CD14-positive monocyte (primary cell): ENCODE results near the gene NRROS. TPM values are rescaled to one million over a fixed set of nuclear protein-coding genes. Genes with fewer than 3 reads are reported as not detected.
A peak's percentile ranks its signal among the peaks of the same experiment; 100 is the strongest.

Experiments used
- DNase-seq, 3 donors: peaks; one replicate each; pipeline ENCODE4 v3.0.0-alpha.2; 2011 to 2022
- H2AFZ ChIP-seq: 2 replicates; pipeline ENCODE4 v1.6.0; 2012; ENCODE audit warnings: mild to moderate bottlenecking, low read depth, low read length, inconsistent platforms; ENCODE audit not compliant: insufficient read depth, poor library complexity, severe bottlenecking
- H3K27ac ChIP-seq, 2 donors: 1 replicate in 1 of 2; 2 replicates in 1 of 2; pipeline ENCODE4 v1.5.1; 2012 to 2013; ENCODE audit warnings: low read length in 2 of 2, control low read depth in 1 of 2, inconsistent platforms in 1 of 2, low read depth in 1 of 2, mild to moderate bottlenecking in 1 of 2
- H3K27me3 ChIP-seq, 2 donors: one replicate each; pipeline versions ENCODE4 v1.6.0 to v1.6.1; 2011 to 2013; ENCODE audit warnings: low read length in 2 of 2; ENCODE audit not compliant: control insufficient read depth in 2 of 2, insufficient read depth in 2 of 2
- H3K36me3 ChIP-seq, 2 donors: replicated peaks in 1 of 2; 1 replicate in 1 of 2; 2 replicates in 1 of 2; pipeline versions ENCODE4 v1.5.1 to v1.6.1; 2012 to 2013; ENCODE audit warnings: low read length in 2 of 2, control low read depth in 1 of 2, inconsistent platforms in 1 of 2, mild to moderate bottlenecking in 1 of 2; ENCODE audit not compliant: insufficient read depth in 2 of 2, control insufficient read depth in 1 of 2
- H3K4me1 ChIP-seq, 2 donors: 1 replicate in 1 of 2; 2 replicates in 1 of 2; pipeline versions ENCODE4 v1.5.1 to v1.6.1; 2012 to 2013; ENCODE audit warnings: low read length in 2 of 2, control low read depth in 1 of 2, inconsistent platforms in 1 of 2, mild to moderate bottlenecking in 1 of 2, moderate library complexity in 1 of 2; ENCODE audit not compliant: insufficient read depth in 2 of 2, control insufficient read depth in 1 of 2
- H3K4me2 ChIP-seq: replicated peaks from 2 replicates; pipeline ENCODE3; 2012; ENCODE audit warnings: low read length, moderate library complexity, mild to moderate bottlenecking; ENCODE audit not compliant: poor library complexity, severe bottlenecking; ENCODE audit errors: extremely low read depth
- H3K4me3 ChIP-seq, 3 experiments: fragments of 200-600 bp in 1 of 3; sonication (generic) in 1 of 3; replicated peaks in 1 of 3; 1 replicate in 2 of 3; 2 replicates in 1 of 3; pipeline ENCODE4 v1.5.1; 2011 to 2013; ENCODE audit warnings: low read length in 3 of 3, mild to moderate bottlenecking in 3 of 3, control low read depth in 2 of 3, low read depth in 2 of 3, inconsistent platforms in 1 of 3, moderate library complexity in 1 of 3
- H3K79me2 ChIP-seq: 2 replicates; pipeline ENCODE4 v1.6.0; 2012; ENCODE audit warnings: mild to moderate bottlenecking, control low read depth, inconsistent platforms, low read length, moderate library complexity; ENCODE audit not compliant: insufficient read depth
- H3K9ac ChIP-seq: 2 replicates; pipeline ENCODE4 v1.6.0; 2017; ENCODE audit warnings: low read length, mild to moderate bottlenecking; ENCODE audit not compliant: insufficient read depth, poor library complexity, severe bottlenecking
- H3K9me3 ChIP-seq, 2 donors: replicated peaks in 1 of 2; 1 replicate in 1 of 2; 2 replicates in 1 of 2; pipeline versions ENCODE4 v1.5.1 to v1.6.1; 2012 to 2013; ENCODE audit warnings: low read length in 2 of 2, control low read depth in 1 of 2; ENCODE audit not compliant: control insufficient read depth in 1 of 2, insufficient read depth in 1 of 2
- H4K20me1 ChIP-seq: 2 replicates; pipeline ENCODE4 v1.6.0; 2012; ENCODE audit warnings: mild to moderate bottlenecking, low read length, control low read depth, moderate library complexity; ENCODE audit not compliant: insufficient read depth
- H3K27ac Mint-ChIP-seq, 7 donors: one replicate each; pipeline ENCODE4 v1.8.0; 2020; ENCODE audit warnings: mild to moderate bottlenecking in 7 of 7, mixed read lengths in 7 of 7, moderate library complexity in 6 of 7, inconsistent platforms in 2 of 7
- H3K27me3 Mint-ChIP-seq, 3 donors: one replicate each; pipeline ENCODE4 v1.8.0; 2021 to 2022; ENCODE audit warnings: low read depth in 3 of 3, mild to moderate bottlenecking in 3 of 3, mixed read lengths in 3 of 3, moderate library complexity in 3 of 3, inconsistent platforms in 1 of 3
- H3K36me3 Mint-ChIP-seq, 2 donors: one replicate each; pipeline ENCODE4 v1.8.0; 2020; ENCODE audit warnings: mixed read lengths in 2 of 2, inconsistent platforms in 1 of 2, mild to moderate bottlenecking in 1 of 2
- H3K4me1 Mint-ChIP-seq: one replicate; pipeline ENCODE4 v1.8.0; 2020; ENCODE audit warnings: mild to moderate bottlenecking, mixed read lengths
- H3K4me3 Mint-ChIP-seq, 2 donors: one replicate each; pipeline ENCODE4 v1.8.0; 2020; ENCODE audit warnings: mild to moderate bottlenecking in 2 of 2, mixed read lengths in 2 of 2, moderate library complexity in 1 of 2
- H3K9me3 Mint-ChIP-seq, 7 donors: one replicate each; pipeline ENCODE4 v1.8.0; 2020 to 2022; ENCODE audit warnings: mixed read lengths in 7 of 7, mild to moderate bottlenecking in 6 of 7, moderate library complexity in 6 of 7, inconsistent platforms in 2 of 7
- WGBS: methylation state at CpG from one replicate; pipeline ENCODE4 v1.1.5; 2013; ENCODE audit warnings: missing lambda C conversion rate; ENCODE audit not compliant: insufficient coverage; 5-methylcytosine and 5-hydroxymethylcytosine counted together
- intact Hi-C, 2 donors: fragments of 100-400 bp; cut with micrococcal nuclease; formaldehyde crosslinking; loops; one replicate each; pipeline versions ENCODE4 v1.15.0 to v1.15.1; 2023
- polyA plus RNA-seq, 3 donors: library from polyadenylated mRNA; depleted of rRNA in 1 of 3; unstranded in 2 of 3; stranded (reverse) in 1 of 3; fragments of 300-500 nt in 2 of 3; fragments of >200 nt in 1 of 3; fragmentation: Illumina TruSeq in 2 of 3; gene quantifications; 1 replicate in 2 of 3; 2 replicates in 1 of 3; pipeline ENCODE4 v1.2.3, GENCODE V29; 2012 to 2021
- TF ChIP-seq, protein P1 (sequence below): fragments of 200-600 bp; IDR thresholded peaks from one replicate; pipeline ENCODE4 v1.8.0; 2022; ENCODE audit warnings: antibody characterized with exemption, mild to moderate bottlenecking

NRROS gene
- polyA plus RNA-seq, 3 donors = 5.9 to 109 (median 7.5) TPM

DNA sequence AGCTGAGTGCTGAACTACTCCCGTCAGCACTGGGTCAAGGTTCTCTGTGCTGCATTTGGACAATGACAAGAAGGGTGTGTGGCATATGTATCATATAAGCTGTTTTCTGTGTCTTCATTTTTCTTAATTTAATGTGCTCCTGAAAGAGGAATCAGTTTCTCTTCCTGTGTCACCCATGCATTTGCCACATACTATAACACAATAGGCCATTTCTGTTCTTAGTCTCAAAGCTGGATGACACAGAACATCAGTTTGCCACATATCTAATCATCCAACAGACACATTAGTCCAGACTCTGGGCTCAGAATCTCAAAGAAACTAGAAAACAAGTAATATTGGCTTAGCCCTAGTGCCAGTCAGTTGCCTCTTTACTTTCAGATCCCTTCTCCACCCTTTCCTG, 38.4 kb downstream of the NRROS start:
- Mint-ChIP-seq H3K27ac (peak overlapping the region; percentile 47 to 90 (median 82)), H3K36me3 (peaks cover 23 to 30% of the 10 kb centered on the region in 2 donors), H3K4me1 (peaks cover 19% of the 10 kb centered on the region), H3K4me3 (no peak overlapping the region), H3K27me3 (no peaks in the 10 kb centered on the region), H3K9me3 (peaks cover 2 to 9% (median 3%) of the 10 kb centered on the region in 7 donors)
- no CpG with 5 or more reads among the region's 1 CpG for WGBS
- Histone ChIP-seq H3K27ac (peak overlapping the region in 1 of 2 donors; percentile 75), H4K20me1 (no peaks in the 10 kb centered on the region), H3K9ac (no peak overlapping the region), H3K4me1 (peaks cover 15 to 22% of the 10 kb centered on the region in 2 donors), H3K4me2 (no peak overlapping the region), H3K9me3 (no peaks in the 10 kb centered on the region), H3K27me3 (no peaks in the 10 kb centered on the region), H3K79me2 (peaks cover 44% of the 10 kb centered on the region), H3K36me3 (peaks cover 8 to 11% of the 10 kb centered on the region in 2 donors), H2AFZ (no peak overlapping the region), H3K4me3 (no peak overlapping the region)
- TF ChIP-seq, protein P1, sequence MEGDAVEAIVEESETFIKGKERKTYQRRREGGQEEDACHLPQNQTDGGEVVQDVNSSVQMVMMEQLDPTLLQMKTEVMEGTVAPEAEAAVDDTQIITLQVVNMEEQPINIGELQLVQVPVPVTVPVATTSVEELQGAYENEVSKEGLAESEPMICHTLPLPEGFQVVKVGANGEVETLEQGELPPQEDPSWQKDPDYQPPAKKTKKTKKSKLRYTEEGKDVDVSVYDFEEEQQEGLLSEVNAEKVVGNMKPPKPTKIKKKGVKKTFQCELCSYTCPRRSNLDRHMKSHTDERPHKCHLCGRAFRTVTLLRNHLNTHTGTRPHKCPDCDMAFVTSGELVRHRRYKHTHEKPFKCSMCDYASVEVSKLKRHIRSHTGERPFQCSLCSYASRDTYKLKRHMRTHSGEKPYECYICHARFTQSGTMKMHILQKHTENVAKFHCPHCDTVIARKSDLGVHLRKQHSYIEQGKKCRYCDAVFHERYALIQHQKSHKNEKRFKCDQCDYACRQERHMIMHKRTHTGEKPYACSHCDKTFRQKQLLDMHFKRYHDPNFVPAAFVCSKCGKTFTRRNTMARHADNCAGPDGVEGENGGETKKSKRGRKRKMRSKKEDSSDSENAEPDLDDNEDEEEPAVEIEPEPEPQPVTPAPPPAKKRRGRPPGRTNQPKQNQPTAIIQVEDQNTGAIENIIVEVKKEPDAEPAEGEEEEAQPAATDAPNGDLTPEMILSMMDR = no peak
- no peak for DNase-seq
- intact Hi-C loops = no loop called here

DNA sequence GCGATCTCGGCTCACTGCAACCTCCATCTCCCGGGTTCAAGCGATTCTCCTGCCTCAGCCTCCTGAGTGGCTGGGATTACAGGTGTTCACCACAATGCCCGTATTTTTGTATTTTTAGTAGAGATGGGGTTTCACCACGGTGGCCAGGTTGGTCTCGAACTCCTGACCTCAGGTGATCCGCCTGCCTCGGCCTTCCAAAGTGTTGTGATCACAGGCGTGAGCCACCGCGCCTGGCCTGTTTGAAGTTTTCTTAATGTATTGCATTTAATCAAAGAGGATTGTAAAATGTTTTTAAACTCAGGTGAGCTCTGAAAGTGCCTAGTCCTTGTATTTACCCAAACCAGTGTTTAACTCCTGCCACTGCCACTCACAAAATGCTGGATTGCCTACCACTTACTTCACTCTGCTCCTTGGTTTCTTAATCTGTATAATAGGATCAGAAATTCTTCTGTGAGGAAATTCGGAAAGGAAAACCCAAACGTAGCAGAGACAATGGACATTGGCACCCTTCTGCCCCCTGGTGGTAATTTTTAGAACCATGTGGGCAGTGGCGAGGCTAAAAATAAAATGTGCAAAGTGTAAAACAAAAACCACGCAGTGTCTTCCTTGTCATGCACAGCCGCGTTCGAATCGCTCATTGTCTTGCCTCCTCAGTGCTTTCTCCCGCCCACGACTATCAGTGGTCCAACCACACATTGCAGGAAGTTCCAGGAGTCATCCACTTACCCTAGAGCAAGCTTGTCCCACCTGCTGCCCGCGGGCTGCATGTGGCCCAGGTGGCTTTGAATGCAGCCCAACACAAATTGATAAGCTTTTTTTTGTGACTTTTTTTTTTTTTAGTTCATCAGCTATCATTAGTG, 45.3 kb downstream of the NRROS start:
- intact Hi-C loops = loop anchor here (5.0 kb wide), 3 partner anchors 42 to 77 kb away; no protein-coding TSS in a partner anchor
- Mint-ChIP-seq H3K4me3 (peak overlapping the region; percentile 24 to 88), H3K27ac (peak overlapping the region; percentile 81 to 100 (median 90)), H3K9me3 (peaks cover 0 to 6% (median 5%) of the 10 kb centered on the region in 7 donors), H3K36me3 (peaks cover 11 to 17% of the 10 kb centered on the region in 2 donors), H3K4me1 (peaks cover 52% of the 10 kb centered on the region), H3K27me3 (no peaks in the 10 kb centered on the region)
- Histone ChIP-seq H3K79me2 (peaks cover 52% of the 10 kb centered on the region), H3K9ac (no peak overlapping the region), H3K27me3 (no peaks in the 10 kb centered on the region), H3K4me3 (peak overlapping the region in 1 of 3 experiments; percentile 55), H3K9me3 (no peaks in the 10 kb centered on the region), H4K20me1 (no peaks in the 10 kb centered on the region), H3K4me2 (peak overlapping the region; percentile 66), H3K4me1 (peaks cover 54 to 58% of the 10 kb centered on the region in 2 donors), H3K27ac (peak overlapping the region; percentile 61 to 89), H3K36me3 (peaks cover 8 to 11% of the 10 kb centered on the region in 2 donors), H2AFZ (peak overlapping the region; percentile 37)
- WGBS = 34% methylated on average over 13 of the region's 24 CpGs
- TF ChIP-seq, protein P1 = peak; percentile 86
- DNase-seq = peak; percentile 62 to 76 (median 76)
